Thoracic aorta (tissue), 2 donors: Measurements from ENCODE around the gene DCLRE1B. TPM values are rescaled to one million over a fixed set of nuclear protein-coding genes. Genes with fewer than 3 reads are reported as not detected.

ENCODE experiments used
- ATAC-seq: fragments of 150-250 bp; one replicate; pipeline ENCODE4 v1.8.0; 2017; ENCODE audit warnings: low read depth; ENCODE audit not compliant: insufficient number of reproducible peaks, low FRiP score
- DNase-seq: peaks from one replicate; pipeline ENCODE4 v3.0.0-alpha.2; 2020; ENCODE audit warnings: low spot score
- H3K27ac ChIP-seq, 2 donors: fragments of 200-600 bp; sonication (generic); 1 replicate in 1 of 2; 2 replicates in 1 of 2; pipeline ENCODE4 v1.5.1; 2016; ENCODE audit warnings: mild to moderate bottlenecking in 2 of 2, moderate library complexity in 2 of 2
- H3K27me3 ChIP-seq: fragments of 200-600 bp; sonication (generic); replicated peaks from 2 replicates; pipeline ENCODE4 v1.6.0; 2016; ENCODE audit warnings: mild to moderate bottlenecking; ENCODE audit not compliant: insufficient read depth
- H3K36me3 ChIP-seq: fragments of 200-600 bp; sonication (generic); one replicate; pipeline ENCODE4 v1.5.1; 2016
- H3K4me1 ChIP-seq, 2 donors: fragments of 200-600 bp; sonication (generic); 1 replicate in 1 of 2; 2 replicates in 1 of 2; pipeline versions ENCODE4 v1.5.1 to v1.6.0; 2016; ENCODE audit warnings: low read depth in 2 of 2, mild to moderate bottlenecking in 1 of 2; ENCODE audit not compliant: control insufficient read depth in 1 of 2
- H3K4me3 ChIP-seq: fragments of 200-600 bp; sonication (generic); 2 replicates; pipeline ENCODE4 v1.5.1; 2016; ENCODE audit warnings: mild to moderate bottlenecking
- H3K9me3 ChIP-seq: fragments of 200-600 bp; sonication (generic); 2 replicates; pipeline ENCODE4 v1.5.1; 2016
- total RNA-seq, 2 donors: library from RNA; depleted of rRNA; stranded (reverse); fragments of >200 nt; gene quantifications; one replicate each; pipeline versions ENCODE4 v1.1.0 to v1.2.3, GENCODE V29; 2016
- TF ChIP-seq, protein P1 (sequence below): fragments of 200-600 bp; sonication (generic); IDR thresholded peaks from one replicate; pipeline ENCODE4 v1.5.1; 2019; ENCODE audit warnings: antibody characterized with exemption

The DCLRE1B gene
- 1 to 10 TPM; 3.2 to 4.4 TPM for total RNA-seq

DNA sequence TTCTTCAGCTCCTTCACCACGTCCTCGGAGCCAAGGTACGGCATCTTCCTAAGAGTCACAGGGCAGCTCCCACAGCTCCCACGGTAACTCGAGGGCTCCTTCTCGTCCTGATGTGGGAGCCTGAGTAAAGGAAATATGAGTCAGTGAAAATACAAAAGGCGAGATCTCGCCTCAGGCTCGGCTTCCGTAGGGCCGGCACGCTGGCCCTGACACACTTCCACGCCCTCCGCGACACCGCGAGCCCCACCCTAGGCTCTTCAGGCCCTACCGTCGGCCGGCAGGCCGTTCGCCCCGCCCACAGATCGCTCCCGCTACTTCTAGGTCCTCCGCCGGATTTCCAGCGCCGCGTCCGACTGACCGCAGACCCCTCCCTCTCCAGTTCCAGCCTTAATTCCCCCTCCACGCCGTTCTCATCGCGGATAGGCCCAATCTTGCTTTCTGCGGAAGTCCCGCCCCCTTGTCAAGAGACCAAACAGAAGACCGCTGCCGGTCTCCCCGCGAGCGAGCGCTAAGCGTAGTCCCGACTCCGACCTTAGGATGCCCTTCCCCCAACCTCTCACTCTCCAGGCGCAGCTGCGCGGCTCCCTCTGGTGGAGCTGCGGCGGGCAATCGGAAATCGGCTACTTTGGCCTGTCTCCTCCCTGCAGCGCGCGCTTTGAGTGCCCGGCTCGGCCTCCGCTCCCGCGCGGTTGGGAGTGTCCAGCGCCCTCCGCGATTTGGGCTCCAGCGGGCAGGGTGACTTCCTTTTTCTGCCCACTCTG, at the start of gene DCLRE1B, which contains the start of gene AP4B1:
Gene DCLRE1B, plus strand, starts transcription at position 653 of the 761 bp plus-strand sequence. CDS start 261 bp downstream, outside the sequence.
Gene AP4B1, minus strand, starts transcription at position 126 of the 761 bp plus-strand sequence. Its CDS starts 82 bp downstream, at position 44.
- Histone ChIP-seq H3K36me3 (peaks cover 5% of the 10 kb centered on the region), H3K9me3 (no peaks in the 10 kb centered on the region), H3K27ac (peak within 1 kb of the TSS; percentile 85 to 91), H3K27me3 (no peaks in the 10 kb centered on the region), H3K4me1 (peaks cover 7 to 28% of the 10 kb centered on the region in 2 donors), H3K4me3 (peak within 1 kb of the TSS; percentile 81)
- DNase-seq = peak; percentile 97
- TF ChIP-seq, protein P1, sequence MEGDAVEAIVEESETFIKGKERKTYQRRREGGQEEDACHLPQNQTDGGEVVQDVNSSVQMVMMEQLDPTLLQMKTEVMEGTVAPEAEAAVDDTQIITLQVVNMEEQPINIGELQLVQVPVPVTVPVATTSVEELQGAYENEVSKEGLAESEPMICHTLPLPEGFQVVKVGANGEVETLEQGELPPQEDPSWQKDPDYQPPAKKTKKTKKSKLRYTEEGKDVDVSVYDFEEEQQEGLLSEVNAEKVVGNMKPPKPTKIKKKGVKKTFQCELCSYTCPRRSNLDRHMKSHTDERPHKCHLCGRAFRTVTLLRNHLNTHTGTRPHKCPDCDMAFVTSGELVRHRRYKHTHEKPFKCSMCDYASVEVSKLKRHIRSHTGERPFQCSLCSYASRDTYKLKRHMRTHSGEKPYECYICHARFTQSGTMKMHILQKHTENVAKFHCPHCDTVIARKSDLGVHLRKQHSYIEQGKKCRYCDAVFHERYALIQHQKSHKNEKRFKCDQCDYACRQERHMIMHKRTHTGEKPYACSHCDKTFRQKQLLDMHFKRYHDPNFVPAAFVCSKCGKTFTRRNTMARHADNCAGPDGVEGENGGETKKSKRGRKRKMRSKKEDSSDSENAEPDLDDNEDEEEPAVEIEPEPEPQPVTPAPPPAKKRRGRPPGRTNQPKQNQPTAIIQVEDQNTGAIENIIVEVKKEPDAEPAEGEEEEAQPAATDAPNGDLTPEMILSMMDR = peak; percentile 68
- peak; percentile 98 for ATAC-seq

DNA sequence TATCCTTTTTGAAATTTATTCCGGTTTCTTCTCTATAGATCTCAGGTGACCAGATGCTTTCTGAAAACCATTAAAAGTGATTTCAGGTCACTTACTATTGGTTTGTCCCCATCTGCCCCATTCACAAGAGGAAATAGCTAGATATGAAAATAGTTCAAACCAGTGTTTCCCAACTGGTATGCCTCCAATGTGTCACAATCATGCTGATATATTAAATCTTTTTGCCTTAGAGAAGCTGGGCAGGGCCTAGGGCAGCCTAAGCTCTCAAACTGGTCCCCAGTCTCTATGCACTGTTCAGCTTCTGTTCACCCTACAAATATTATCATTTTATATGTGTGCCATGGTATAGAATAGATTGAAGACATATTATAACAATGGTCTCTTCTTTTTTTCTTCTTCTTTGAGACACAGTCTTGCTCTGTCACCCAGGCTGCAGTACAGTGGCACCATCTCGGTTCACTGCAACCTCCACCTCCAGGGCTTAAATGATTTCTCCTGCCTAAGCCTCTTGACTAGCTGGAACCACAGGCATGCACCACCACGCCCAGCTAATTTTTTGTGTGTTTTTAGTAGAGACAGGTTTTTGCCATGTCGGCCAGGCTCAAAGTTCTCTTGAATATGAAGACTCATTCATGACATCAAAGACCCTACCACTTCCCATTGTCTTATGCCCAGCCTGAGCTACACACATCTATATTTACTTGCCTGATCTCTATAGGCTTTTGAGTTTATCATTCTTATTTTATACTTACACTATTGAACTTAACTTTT, 49.3 kb upstream of the DCLRE1B start:
- no peak overlapping the region for H3K4me3 ChIP-seq
- H3K4me1 ChIP-seq = peaks cover under 1 to 2% of the 10 kb centered on the region in 2 donors
- no peak overlapping the region for H3K27ac ChIP-seq
- H3K36me3 ChIP-seq = no peaks in the 10 kb centered on the region
- DNase-seq (no peak), ATAC-seq (no peak)
- no peaks in the 10 kb centered on the region for H3K9me3 ChIP-seq
- no peaks in the 10 kb centered on the region for H3K27me3 ChIP-seq
- TF ChIP-seq, protein P1 = no peak

DNA sequence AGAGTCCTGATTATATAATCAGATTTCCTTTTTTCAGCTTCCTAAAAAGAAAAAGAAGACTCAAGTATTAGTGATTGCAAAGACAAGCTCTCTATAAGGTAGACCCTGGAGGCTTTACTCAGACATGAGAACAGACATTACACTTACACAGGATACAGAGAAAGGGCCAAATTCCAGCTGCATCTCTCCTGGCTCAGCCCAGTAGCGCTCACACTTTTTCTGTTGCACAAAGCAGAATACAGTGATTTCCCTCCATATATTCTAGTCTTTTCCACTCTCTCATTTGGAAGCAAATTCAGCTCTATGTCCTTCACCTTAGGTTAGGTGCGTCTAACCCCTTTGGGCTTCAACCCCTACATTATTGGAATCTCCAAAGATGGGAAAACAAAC, 48.7 kb upstream of the DCLRE1B start:
- ATAC-seq (no peak), DNase-seq (no peak)
- TF ChIP-seq, protein P1 = no peak
- Histone ChIP-seq H3K9me3 (no peaks in the 10 kb centered on the region), H3K4me3 (no peak overlapping the region), H3K36me3 (no peaks in the 10 kb centered on the region), H3K27ac (no peak overlapping the region), H3K27me3 (no peaks in the 10 kb centered on the region), H3K4me1 (peaks cover 2 to 6% of the 10 kb centered on the region in 2 donors)

DNA sequence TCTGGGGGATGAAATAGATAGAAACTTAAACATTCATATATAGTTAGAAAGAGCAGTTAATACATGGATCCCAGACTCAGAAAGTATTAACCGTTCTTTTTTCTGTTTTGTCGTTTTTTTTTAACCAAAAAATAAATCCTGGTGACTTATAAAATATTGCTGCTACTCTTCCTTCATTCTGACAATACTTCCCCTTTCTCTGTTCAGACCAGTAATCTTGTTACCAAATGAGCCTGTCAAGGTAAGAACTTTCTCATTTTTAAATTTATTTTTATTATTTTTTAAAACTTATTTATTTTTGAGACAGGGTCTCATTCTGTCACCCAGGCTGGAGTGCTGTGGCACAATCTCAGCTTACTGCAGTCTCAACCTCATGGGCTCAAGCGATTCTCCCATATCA, 47.4 kb upstream of the DCLRE1B start:
- TF ChIP-seq, protein P1 = no peak
- Histone ChIP-seq H3K4me3 (no peak overlapping the region), H3K4me1 (peaks cover 2 to 6% of the 10 kb centered on the region in 2 donors), H3K27ac (no peak overlapping the region), H3K27me3 (no peaks in the 10 kb centered on the region), H3K9me3 (no peaks in the 10 kb centered on the region), H3K36me3 (no peaks in the 10 kb centered on the region)
- no peak for DNase-seq
- ATAC-seq = no peak

DNA sequence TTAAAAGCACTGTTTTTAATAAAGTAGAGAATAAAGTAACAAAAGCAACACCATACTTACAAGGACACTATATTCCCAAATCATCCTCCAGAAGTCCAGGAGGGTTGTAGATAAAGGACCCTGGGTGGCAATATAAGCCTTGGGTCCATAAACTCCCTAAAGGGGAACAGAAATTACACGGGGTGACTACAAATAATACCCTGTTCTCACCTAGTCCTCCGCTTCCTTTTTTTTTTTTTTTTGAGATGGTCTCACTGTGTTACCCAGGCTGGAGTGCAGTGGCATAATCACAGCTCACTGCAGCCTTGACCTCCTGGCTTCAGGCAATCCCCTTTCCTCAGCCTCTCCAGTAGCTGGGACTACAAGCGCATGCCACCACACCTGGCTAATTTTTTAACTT, 46.7 kb upstream of the DCLRE1B start:
- H3K4me3 ChIP-seq = no peak overlapping the region
- DNase-seq = no peak
- H3K4me1 ChIP-seq = peaks cover 2 to 6% of the 10 kb centered on the region in 2 donors
- H3K27me3 ChIP-seq = no peaks in the 10 kb centered on the region
- H3K36me3 ChIP-seq = no peaks in the 10 kb centered on the region
- H3K27ac ChIP-seq = no peak overlapping the region
- TF ChIP-seq, protein P1 = no peak
- no peaks in the 10 kb centered on the region for H3K9me3 ChIP-seq
- ATAC-seq = no peak
